HG03457 (cell line): Measurements from ENCODE around the gene GTF2F1.
"Not testable (repeated sequence)": the region's sequence is repeated elsewhere in the genome, so short reads cannot be mapped to it uniquely, and the experiment has no call there.

Experiments
- ATAC-seq: cut with Tn5 transposase; IDR thresholded peaks from one replicate; pipeline ENCODE4 v1.9.1; 2021; ENCODE audit warnings: moderate number of reproducible peaks; ENCODE audit not compliant: unreplicated experiment

The GTF2F1 gene

GRCh38 chr19:6418562-6418932 lies 25.6 kb upstream of the GTF2F1 start:
- no peak for ATAC-seq

- ATAC-seq: no peak
These were observed 25.0 kb upstream of the GTF2F1 start for GRCh38 chr19:6417713-6418561.

- no peak for ATAC-seq
These were observed 23.9 kb upstream of the GTF2F1 start for GRCh38 chr19:6416658-6417405.

- ATAC-seq: no peak
These were observed 22.7 kb upstream of the GTF2F1 start for GRCh38 chr19:6415591-6416190.

- no peak for ATAC-seq
These were observed 22.0 kb upstream of the GTF2F1 start for GRCh38 chr19:6414793-6415590.

- ATAC-seq: no peak
These were observed 21.0 kb upstream of the GTF2F1 start for GRCh38 chr19:6413721-6414643.

GRCh38 chr19:6413291-6413690 lies 20.3 kb upstream of the GTF2F1 start:
- no peak for ATAC-seq

- no peak for ATAC-seq
These were observed 19.6 kb upstream of the GTF2F1 start for GRCh38 chr19:6412447-6413091.

GRCh38 chr19:6412061-6412446 lies 19.1 kb upstream of the GTF2F1 start:
- ATAC-seq: no peak

- ATAC-seq: no peak
These were observed 16.4 kb upstream of the GTF2F1 start for GRCh38 chr19:6409346-6409745.

- ATAC-seq: no peak
These were observed 13.4 kb upstream of the GTF2F1 start for GRCh38 chr19:6406401-6406800.

GRCh38 chr19:6402837-6403608 lies 10.1 kb upstream of the GTF2F1 start:
- no peak for ATAC-seq

GRCh38 chr19:6402058-6402457 lies 9.1 kb upstream of the GTF2F1 start:
- ATAC-seq: no peak

GRCh38 chr19:6400062-6400944 lies 7.3 kb upstream of the GTF2F1 start:
- not testable (repeated sequence) for ATAC-seq

- ATAC-seq: no peak
These were observed 3.3 kb upstream of the GTF2F1 start for GRCh38 chr19:6396305-6396704.

- no peak for ATAC-seq
These were observed 1.9 kb upstream of the GTF2F1 start for GRCh38 chr19:6394831-6395230.

- ATAC-seq: peak; percentile 18
These were observed 1.0 kb upstream of the GTF2F1 start for GRCh38 chr19:6393983-6394412.
